Muscle of leg (tissue), 11 donors: Measurements from ENCODE around the gene NOA1. TPM values are rescaled to one million over a fixed set of nuclear protein-coding genes. Genes with fewer than 3 reads are reported as not detected.
"Not testable (repeated sequence)": the region's sequence is repeated elsewhere in the genome, so short reads cannot be mapped to it uniquely, and the experiment has no call there.

ENCODE experiments used
- DNase-seq: peaks from one replicate; pipeline ENCODE4 v3.0.0; 2013
- H3K27ac ChIP-seq: one replicate; pipeline ENCODE4 v1.5.1; 2013; ENCODE audit warnings: mild to moderate bottlenecking, low read length, control low read depth
- H3K27me3 ChIP-seq: one replicate; pipeline ENCODE4 v1.6.1; 2013; ENCODE audit warnings: low read length; ENCODE audit not compliant: control insufficient read depth, insufficient read depth
- H3K36me3 ChIP-seq: one replicate; pipeline ENCODE4 v1.6.1; 2013; ENCODE audit warnings: low read length; ENCODE audit not compliant: control insufficient read depth, insufficient read depth
- H3K4me1 ChIP-seq: one replicate; pipeline ENCODE4 v1.6.1; 2013; ENCODE audit warnings: low read length; ENCODE audit not compliant: control insufficient read depth, insufficient read depth
- H3K4me3 ChIP-seq: one replicate; pipeline ENCODE4 v1.5.1; 2013; ENCODE audit warnings: low read length, control low read depth
- H3K9me3 ChIP-seq: replicated peaks from 2 replicates; pipeline ENCODE4 v1.6.1; 2013; ENCODE audit warnings: low read depth, low read length; ENCODE audit not compliant: control insufficient read depth
- WGBS: methylation state at CpG from one replicate; pipeline ENCODE4 v1.1.5; 2013; ENCODE audit warnings: missing lambda C conversion rate; ENCODE audit not compliant: insufficient coverage; 5-methylcytosine and 5-hydroxymethylcytosine counted together
- polyA plus RNA-seq, 8 donors: library from polyadenylated mRNA; unstranded; fragments of 120-200 nt; gene quantifications; one replicate each; pipeline versions ENCODE4 v1.2.1 to v1.2.3, GENCODE V29; 2013; ENCODE audit warnings: inconsistent platforms in 1 of 8, low replicate concordance in 1 of 8; ENCODE audit not compliant: insufficient read length in 8 of 8, insufficient read depth in 1 of 8
- total RNA-seq: library from RNA; stranded (reverse); fragments of 120-200 nt; gene quantifications from one replicate; pipeline ENCODE4 v1.2.4, GENCODE V29; 2013

NOA1 gene
- total and polyA plus RNA-seq, 9 donors: 12.6 to 20.6 (median 18.0) TPM

GRCh38 chr4:56971383-56971782 is 6.0 kb downstream of the NOA1 start:
- WGBS: 100% methylated on average over 2 of the region's 2 CpGs
- Histone ChIP-seq H3K36me3 (peaks cover 44% of the 10 kb centered on the region), H3K4me3 (no peak overlapping the region), H3K27me3 (no peaks in the 10 kb centered on the region), H3K27ac (no peak overlapping the region), H3K4me1 (peaks cover 11% of the 10 kb centered on the region), H3K9me3 (peaks cover 2% of the 10 kb centered on the region)
- no peak for DNase-seq

- WGBS: 100% methylated on average over 1 of the region's 2 CpGs
- Histone ChIP-seq H3K4me3 (no peak overlapping the region), H3K9me3 (no peaks in the 10 kb centered on the region), H3K27ac (no peak overlapping the region), H3K36me3 (peaks cover 35% of the 10 kb centered on the region), H3K4me1 (peaks cover 10% of the 10 kb centered on the region), H3K27me3 (no peaks in the 10 kb centered on the region)
- no peak for DNase-seq
These were observed 16.3 kb downstream of the NOA1 start for GRCh38 chr4:56961107-56961500.

GRCh38 chr4:56959100-56959499 is 18.3 kb downstream of the NOA1 start:
- H3K27me3 ChIP-seq: no peaks in the 10 kb centered on the region
- peak overlapping the region; percentile 68 for H3K27ac ChIP-seq
- no peak overlapping the region for H3K4me3 ChIP-seq
- H3K36me3 ChIP-seq: peaks cover 26% of the 10 kb centered on the region
- H3K4me1 ChIP-seq: peaks cover 10% of the 10 kb centered on the region
- WGBS: no CpG with 5 or more reads among the region's 1 CpG
- DNase-seq: peak; percentile 62
- no peaks in the 10 kb centered on the region for H3K9me3 ChIP-seq

GRCh38 chr4:56958111-56958517 is 19.3 kb downstream of the NOA1 start:
- no peaks in the 10 kb centered on the region for H3K27me3 ChIP-seq
- peaks cover 10% of the 10 kb centered on the region for H3K4me1 ChIP-seq
- WGBS: 10% methylated on average over 6 of the region's 7 CpGs
- H3K4me3 ChIP-seq: no peak overlapping the region
- H3K27ac ChIP-seq: peak overlapping the region; percentile 68
- DNase-seq: peak; percentile 99
- H3K9me3 ChIP-seq: no peaks in the 10 kb centered on the region
- peaks cover 19% of the 10 kb centered on the region for H3K36me3 ChIP-seq

DNA sequence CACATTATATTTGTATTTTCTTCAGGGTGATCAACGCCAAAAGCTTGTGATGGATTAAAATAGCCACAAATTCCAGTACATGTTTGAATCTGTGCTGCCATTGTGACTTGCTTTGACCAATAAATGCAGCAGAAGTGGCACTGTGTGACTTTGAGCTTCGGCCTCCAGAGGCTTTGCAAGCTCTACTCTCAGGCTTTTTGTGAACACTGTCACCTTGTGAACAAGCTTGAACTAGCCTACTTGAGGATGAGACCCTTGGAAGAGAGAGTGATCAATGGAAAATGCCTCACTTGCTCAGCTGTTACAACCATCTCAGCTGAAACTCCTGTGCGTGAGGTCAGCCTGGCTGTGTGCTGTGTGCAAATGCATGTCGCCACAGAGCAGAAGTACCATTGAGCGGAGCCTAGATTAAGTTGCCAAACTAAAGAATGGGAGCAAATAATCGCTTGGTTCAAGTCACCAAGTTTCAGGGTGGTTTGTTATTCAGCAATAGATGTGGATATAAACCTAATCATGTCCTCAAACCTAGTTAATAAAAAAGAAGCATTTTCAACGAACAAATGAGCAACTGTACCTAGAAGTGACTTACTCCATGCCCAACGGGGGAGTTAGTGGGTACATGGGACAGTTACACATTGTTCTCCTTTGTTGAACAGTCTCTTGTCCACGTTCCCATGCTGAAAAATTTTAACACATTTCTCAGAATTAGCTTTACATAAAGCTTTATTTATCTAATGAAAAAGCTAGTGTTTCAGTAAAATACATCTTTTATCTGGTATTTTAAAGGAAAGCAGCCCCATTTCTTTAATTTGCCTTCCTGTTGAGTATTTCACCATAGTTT is 23.5 kb downstream of the NOA1 start:
- peaks cover 8% of the 10 kb centered on the region for H3K4me1 ChIP-seq
- DNase-seq: no peak
- H3K36me3 ChIP-seq: no peaks in the 10 kb centered on the region
- H3K27ac ChIP-seq: no peak overlapping the region
- 84% methylated on average over 4 of the region's 9 CpGs for WGBS
- no peaks in the 10 kb centered on the region for H3K9me3 ChIP-seq
- H3K27me3 ChIP-seq: no peaks in the 10 kb centered on the region
- no peak overlapping the region for H3K4me3 ChIP-seq

GRCh38 chr4:56941403-56941802 is 36.0 kb downstream of the NOA1 start:
- Histone ChIP-seq H3K4me1 (no peaks in the 10 kb centered on the region), H3K9me3 (no peaks in the 10 kb centered on the region), H3K36me3 (peaks cover 9% of the 10 kb centered on the region), H3K27ac (no peak overlapping the region), H3K4me3 (no peak overlapping the region), H3K27me3 (no peaks in the 10 kb centered on the region)
- no peak for DNase-seq
- WGBS: no CpG with 5 or more reads among the region's 3 CpGs

DNA sequence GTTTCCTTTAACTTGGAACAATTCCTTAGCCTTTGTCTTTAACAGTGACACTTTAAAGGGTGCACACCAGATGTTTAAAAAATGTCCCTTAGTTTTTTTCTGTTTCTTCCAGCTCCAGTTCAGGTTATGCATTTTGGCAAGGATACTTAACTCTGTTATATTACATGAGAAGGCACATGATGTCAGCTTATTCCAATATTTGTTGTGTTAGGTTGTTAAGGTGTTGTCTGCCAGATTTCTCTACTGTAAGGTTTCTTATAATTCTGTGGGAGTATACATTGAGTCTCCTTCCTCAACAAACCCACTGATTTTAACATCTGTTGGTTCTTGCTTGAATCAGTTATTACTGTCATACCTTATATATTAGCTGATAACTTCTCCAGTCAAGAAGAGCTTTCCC is 36.4 kb downstream of the NOA1 start:
- DNase-seq: peak; percentile 81
- peaks cover 9% of the 10 kb centered on the region for H3K36me3 ChIP-seq
- H3K4me3 ChIP-seq: no peak overlapping the region
- H3K9me3 ChIP-seq: no peaks in the 10 kb centered on the region
- H3K27me3 ChIP-seq: no peaks in the 10 kb centered on the region
- no peak overlapping the region for H3K27ac ChIP-seq
- no peaks in the 10 kb centered on the region for H3K4me1 ChIP-seq

GRCh38 chr4:56940403-56940802 is 37.0 kb downstream of the NOA1 start:
- no peak overlapping the region for H3K4me3 ChIP-seq
- peak overlapping the region; percentile 17 for H3K27ac ChIP-seq
- WGBS: 96% methylated on average over 11 of the region's 12 CpGs

GRCh38 chr4:56939826-56940225 is 37.6 kb downstream of the NOA1 start:
- not testable (repeated sequence) for H3K27me3 ChIP-seq, H3K27ac ChIP-seq, H3K9me3 ChIP-seq, H3K4me1 ChIP-seq, DNase-seq, H3K36me3 ChIP-seq, H3K4me3 ChIP-seq
- WGBS: 100% methylated on average over 1 of the region's 14 CpGs

More at GRCh38 chr4:56940403-56940802, 37.0 kb downstream of the NOA1 start:
- H3K27me3 ChIP-seq: no peaks in the 10 kb centered on the region
- H3K9me3 ChIP-seq: no peaks in the 10 kb centered on the region
- H3K36me3 ChIP-seq: peaks cover 9% of the 10 kb centered on the region
- no peak for DNase-seq
- no peaks in the 10 kb centered on the region for H3K4me1 ChIP-seq

- Histone ChIP-seq H3K27me3 (no peaks in the 10 kb centered on the region), H3K36me3 (peaks cover 13% of the 10 kb centered on the region), H3K9me3 (no peaks in the 10 kb centered on the region), H3K4me3 (no peak overlapping the region), H3K4me1 (no peaks in the 10 kb centered on the region), H3K27ac (no peak overlapping the region)
- WGBS: 93% methylated on average over 3 of the region's 6 CpGs
- no peak for DNase-seq
These were observed 40.1 kb downstream of the NOA1 start for GRCh38 chr4:56937262-56937661.
